Right atrium auricular region (tissue), 2 donors: ENCODE results near the gene SLC39A11. TPM values are rescaled to one million over a fixed set of nuclear protein-coding genes. Genes with fewer than 3 reads are reported as not detected.

Experiments
- DNase-seq: peaks from one replicate; pipeline ENCODE4 v3.0.0-alpha.2; 2019; ENCODE audit warnings: low spot score
- H3K27ac ChIP-seq, 2 donors: fragments of 200-600 bp; sonication (generic); 1 replicate in 1 of 2; 2 replicates in 1 of 2; pipeline ENCODE4 v1.5.1; 2016 to 2019
- H3K27me3 ChIP-seq, 2 donors: fragments of 200-600 bp; sonication (generic); one replicate each; pipeline versions ENCODE4 v1.5.1 to v1.6.0; 2017 to 2019
- H3K36me3 ChIP-seq: fragments of 200-600 bp; sonication (generic); one replicate; pipeline ENCODE4 v1.5.1; 2016
- H3K4me1 ChIP-seq, 2 donors: fragments of 200-600 bp; sonication (generic); one replicate each; pipeline versions ENCODE4 v1.5.1 to v1.6.0; 2017 to 2019
- H3K4me3 ChIP-seq, 2 donors: fragments of 200-600 bp; sonication (generic); 1 replicate in 1 of 2; 2 replicates in 1 of 2; pipeline ENCODE4 v1.5.1; 2017 to 2019; ENCODE audit warnings: mild to moderate bottlenecking in 1 of 2, moderate library complexity in 1 of 2
- H3K9me3 ChIP-seq, 2 donors: fragments of 200-600 bp; sonication (generic); one replicate each; pipeline ENCODE4 v1.5.1; 2019
- total RNA-seq, 2 donors: library from RNA; depleted of rRNA; stranded (reverse); fragments of >200 nt; gene quantifications; one replicate each; pipeline ENCODE4 v1.1.0, GENCODE V29; 2016
- TF ChIP-seq, protein P1 (sequence below), 2 donors: fragments of 200-600 bp; sonication (generic); IDR thresholded peaks; one replicate each; pipeline ENCODE4 v1.5.1; 2019; ENCODE audit warnings: antibody characterized with exemption in 2 of 2

Gene SLC39A11
- total RNA-seq, 2 donors from 2014 or later, result 7.4 to 15.5 TPM

DNA sequence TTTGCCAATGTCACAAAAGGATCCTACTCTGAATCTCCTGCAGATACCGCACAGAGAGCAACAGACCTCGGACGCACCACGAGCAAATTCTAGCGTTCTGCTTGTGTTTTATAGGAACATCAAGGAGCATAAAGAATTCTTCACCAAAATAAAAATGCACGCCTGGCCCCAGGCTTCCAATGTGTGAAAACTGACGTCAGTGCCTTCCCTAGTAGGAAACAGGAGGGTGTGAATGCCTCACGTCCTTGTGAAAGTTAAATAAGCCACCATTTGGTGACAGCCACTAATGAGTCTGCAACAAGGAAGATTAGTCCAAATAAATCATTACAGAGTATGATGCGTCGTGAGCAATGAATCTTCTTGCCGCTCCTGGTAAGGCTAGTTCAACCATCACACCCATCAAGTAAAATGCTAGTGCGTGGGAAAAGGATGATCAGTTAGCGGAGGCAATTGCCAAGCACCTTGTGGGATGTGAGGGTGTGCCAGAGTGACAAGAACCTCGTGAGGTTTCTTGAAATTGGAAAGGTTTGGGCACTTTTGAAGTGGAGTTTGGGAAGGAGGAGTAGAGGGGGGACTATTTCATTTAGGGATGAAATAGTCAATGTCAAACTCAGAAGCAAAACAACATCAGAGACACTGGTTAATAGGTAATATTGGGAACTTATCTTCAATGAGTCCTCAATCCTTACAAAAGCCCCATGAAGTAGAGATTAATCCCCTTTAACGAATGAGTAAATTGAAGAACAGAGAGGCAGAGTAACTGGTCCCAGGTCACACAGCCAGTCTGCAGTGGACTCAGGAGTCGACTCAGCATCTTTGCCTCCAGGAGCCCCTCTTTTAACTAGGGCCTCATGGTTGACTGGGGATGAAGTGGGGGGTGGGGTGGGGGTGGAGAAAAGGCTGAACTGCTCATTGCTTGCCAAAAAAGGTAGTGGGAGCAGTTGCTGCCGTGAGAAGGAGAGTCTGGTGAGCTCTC, 238.8 kb downstream of the SLC39A11 start:
- Histone ChIP-seq H3K4me3 (no peak overlapping the region), H3K9me3 (peaks cover 0 to 7% of the 10 kb centered on the region in 2 donors), H3K4me1 (no peaks in the 10 kb centered on the region), H3K27ac (no peak overlapping the region), H3K36me3 (no peaks in the 10 kb centered on the region), H3K27me3 (no peaks in the 10 kb centered on the region)
- TF ChIP-seq, protein P1, sequence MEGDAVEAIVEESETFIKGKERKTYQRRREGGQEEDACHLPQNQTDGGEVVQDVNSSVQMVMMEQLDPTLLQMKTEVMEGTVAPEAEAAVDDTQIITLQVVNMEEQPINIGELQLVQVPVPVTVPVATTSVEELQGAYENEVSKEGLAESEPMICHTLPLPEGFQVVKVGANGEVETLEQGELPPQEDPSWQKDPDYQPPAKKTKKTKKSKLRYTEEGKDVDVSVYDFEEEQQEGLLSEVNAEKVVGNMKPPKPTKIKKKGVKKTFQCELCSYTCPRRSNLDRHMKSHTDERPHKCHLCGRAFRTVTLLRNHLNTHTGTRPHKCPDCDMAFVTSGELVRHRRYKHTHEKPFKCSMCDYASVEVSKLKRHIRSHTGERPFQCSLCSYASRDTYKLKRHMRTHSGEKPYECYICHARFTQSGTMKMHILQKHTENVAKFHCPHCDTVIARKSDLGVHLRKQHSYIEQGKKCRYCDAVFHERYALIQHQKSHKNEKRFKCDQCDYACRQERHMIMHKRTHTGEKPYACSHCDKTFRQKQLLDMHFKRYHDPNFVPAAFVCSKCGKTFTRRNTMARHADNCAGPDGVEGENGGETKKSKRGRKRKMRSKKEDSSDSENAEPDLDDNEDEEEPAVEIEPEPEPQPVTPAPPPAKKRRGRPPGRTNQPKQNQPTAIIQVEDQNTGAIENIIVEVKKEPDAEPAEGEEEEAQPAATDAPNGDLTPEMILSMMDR (IDR thresholded peaks at IDR 0.05), result no peak
- no peak for DNase-seq

DNA sequence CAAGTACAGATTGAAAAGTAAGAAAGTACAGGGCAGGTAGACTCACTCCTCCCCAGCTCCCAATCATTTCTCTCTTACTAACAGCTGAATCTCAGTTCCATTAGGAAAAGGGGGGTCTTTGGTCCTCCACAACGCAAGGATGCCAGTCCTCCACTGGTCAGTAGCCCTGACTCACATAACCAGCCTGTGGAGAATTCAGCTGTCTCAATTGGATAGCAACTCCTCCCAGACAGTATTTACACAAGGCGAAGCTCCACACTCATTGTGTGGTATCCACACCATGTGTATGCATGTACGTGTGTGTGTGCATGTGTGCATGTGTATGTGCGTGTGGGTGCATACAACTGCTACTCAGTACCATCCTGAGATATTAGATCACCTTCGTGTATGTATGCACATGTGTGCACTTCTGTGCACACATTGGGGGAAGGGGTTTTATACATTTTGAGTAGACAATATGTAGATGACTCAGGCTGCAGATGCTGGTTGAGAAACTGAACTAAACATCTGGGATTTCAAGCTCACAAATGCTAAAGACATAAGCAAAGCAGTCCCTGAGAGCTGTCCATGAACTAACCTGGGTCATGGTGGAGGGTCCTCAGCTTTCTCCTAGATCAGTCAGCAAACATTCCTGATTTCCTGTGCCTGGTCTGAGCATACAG, 240.1 kb downstream of the SLC39A11 start:
- Histone ChIP-seq H3K27ac (no peak overlapping the region), H3K4me3 (no peak overlapping the region), H3K9me3 (no peaks in the 10 kb centered on the region), H3K4me1 (no peaks in the 10 kb centered on the region), H3K27me3 (no peaks in the 10 kb centered on the region), H3K36me3 (no peaks in the 10 kb centered on the region)
- TF ChIP-seq, protein P1 (IDR thresholded peaks at IDR 0.05), result no peak
- DNase-seq, result no peak

DNA sequence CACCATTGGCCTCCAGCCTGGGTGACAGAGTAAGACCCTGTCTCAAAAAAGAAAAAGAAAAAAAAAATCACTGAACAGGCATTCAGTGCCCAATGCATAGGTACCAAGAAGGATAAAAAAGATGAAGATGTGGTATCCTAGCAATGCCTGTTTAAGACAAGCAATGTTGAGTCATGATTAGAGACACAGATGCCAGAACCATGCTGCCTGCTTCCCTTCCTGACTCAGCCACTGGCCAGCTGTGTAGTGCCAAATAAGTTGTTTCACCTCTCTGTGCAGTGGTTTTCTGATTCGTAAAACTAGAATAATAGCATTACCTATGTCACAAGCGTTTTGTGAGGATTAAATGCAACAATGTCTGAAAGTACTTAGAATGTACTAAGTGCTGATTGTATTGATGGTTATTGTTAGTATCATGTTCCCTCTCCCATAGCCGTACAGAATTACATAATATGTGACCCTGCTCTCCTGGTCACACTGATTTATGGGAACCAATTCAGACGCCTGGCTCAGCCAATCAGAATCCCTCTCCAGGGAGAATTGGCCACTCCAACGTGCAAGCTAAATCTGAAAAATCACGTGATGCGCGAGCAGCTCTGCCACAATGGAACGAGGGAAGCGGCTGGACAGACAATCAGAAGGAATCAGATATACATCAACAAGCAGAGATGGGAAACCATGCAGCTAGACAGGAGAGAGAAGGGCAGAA, 241.9 kb downstream of the SLC39A11 start:
- Histone ChIP-seq H3K4me1 (no peaks in the 10 kb centered on the region), H3K36me3 (no peaks in the 10 kb centered on the region), H3K27me3 (no peaks in the 10 kb centered on the region), H3K4me3 (no peak overlapping the region), H3K9me3 (no peaks in the 10 kb centered on the region), H3K27ac (no peak overlapping the region)
- DNase-seq, result no peak
- TF ChIP-seq, protein P1 (IDR thresholded peaks at IDR 0.05), result no peak

DNA sequence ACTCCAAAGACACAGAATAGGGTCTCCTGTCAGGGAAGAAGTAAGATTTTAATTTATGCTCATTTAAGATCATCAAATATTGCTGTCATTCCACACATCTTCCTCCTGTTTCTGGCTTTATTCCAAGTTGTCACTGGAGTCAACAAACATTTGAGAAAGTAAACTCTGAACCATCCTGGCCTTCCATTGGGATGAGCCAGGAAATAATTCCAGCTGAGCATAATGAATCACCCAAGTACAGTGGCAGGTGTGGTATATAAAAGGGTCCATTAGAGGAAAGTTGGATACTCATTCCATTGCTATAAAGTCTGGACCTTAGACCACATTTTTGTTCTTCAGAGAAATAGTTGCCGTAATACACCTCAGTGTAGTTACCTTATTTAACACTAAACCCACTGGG, 246.1 kb downstream of the SLC39A11 start:
- TF ChIP-seq, protein P1 (IDR thresholded peaks at IDR 0.05), result no peak
- no peaks in the 10 kb centered on the region for H3K36me3 ChIP-seq
- no peak overlapping the region for H3K4me3 ChIP-seq
- no peaks in the 10 kb centered on the region for H3K9me3 ChIP-seq
- H3K4me1 ChIP-seq, result no peaks in the 10 kb centered on the region
- DNase-seq, result no peak
- no peaks in the 10 kb centered on the region for H3K27me3 ChIP-seq
- H3K27ac ChIP-seq, result no peak overlapping the region

DNA sequence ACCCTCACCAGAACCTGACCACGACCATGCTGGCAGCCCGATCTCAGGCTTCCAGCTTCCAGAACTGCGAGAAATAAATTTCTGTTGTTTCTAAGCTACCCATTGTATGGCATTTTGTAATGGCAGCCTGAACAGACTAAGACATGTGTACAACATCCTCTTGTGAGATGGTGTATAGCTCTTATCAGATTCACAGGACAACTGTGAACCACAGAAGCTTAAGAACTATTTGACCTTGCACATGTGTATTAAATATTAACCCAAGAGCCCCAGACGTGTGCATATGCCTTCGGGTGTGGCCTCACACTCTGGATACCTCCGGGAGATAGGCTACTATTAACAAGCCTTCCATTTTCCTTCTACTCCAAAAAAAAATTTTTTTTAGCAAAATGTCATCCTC, 248.9 kb downstream of the SLC39A11 start:
- DNase-seq, result no peak
- no peaks in the 10 kb centered on the region for H3K27me3 ChIP-seq
- H3K4me1 ChIP-seq, result no peaks in the 10 kb centered on the region
- peaks cover 0 to 14% of the 10 kb centered on the region in 2 donors for H3K9me3 ChIP-seq
- TF ChIP-seq, protein P1 (IDR thresholded peaks at IDR 0.05), result no peak
- H3K4me3 ChIP-seq, result no peak overlapping the region
- no peaks in the 10 kb centered on the region for H3K36me3 ChIP-seq
- no peak overlapping the region for H3K27ac ChIP-seq
